ENCODE results near the gene CFAP126.
"Not testable (repeated sequence)": the region's sequence is repeated elsewhere in the genome, so short reads cannot be mapped to it uniquely, and the experiment has no call there.

The CFAP126 gene

GRCh38 chr1:161381707-161382106 lies 14.0 kb upstream of the CFAP126 start:
- no peak for DNase-seq

DNA sequence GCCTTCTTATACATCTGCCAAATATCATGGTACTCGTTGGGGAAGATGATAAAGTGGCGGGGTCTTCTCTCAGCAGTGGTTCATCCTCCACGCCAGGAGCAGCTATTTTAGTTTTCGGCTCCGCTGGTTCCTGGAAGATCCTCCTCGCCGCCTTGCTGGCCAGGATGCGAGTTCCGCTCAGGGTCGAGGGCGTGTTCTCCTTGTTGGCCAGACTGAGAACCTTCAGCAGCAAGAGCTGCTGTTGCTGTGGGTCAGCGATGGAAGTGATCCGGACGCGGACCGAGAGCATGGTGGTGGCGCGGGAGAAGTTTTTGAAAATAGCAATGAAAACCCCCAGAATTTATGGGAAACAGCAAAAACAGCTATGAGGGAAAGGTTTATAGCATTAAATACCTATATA lies 11.4 kb upstream of the CFAP126 start:
- no peak for DNase-seq

DNA sequence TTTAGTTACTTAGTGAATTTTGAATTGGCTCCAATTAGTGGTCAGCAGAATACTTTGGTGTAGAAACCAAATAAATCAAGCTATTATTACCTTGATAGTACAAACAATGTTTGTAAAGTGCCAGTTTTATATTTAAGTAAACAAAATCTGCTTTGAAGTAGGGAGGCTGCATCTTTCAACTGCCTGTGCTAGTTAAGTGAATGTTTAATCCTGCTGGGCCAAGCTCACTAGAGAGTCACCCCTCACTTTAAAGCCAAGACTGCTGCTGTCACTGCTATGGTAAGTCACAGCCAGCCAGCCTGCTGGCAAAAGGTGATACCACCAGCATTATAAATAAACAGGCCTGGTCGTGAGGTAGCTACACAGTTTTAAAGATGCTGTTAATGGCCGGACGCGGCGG lies 10.3 kb upstream of the CFAP126 start:
- no peak for DNase-seq

DNA sequence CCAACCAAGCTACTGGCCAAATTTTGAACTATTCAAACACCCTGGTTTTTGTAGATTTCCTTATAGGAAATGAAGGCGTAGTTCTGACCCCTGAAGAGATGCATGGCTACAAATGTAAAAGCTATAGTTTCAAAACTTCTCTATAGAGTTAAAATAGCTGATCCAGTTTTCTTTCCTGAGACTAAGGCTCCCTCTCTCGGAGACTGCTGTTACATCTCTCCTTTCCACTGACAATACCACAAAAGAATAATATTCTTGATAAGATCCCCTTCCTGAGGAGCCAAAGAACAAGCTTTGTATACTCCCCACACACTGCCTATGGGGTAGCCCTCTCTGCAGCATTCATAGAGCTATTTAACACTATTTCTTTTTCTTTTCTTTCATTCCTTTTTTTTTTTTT lies 6.7 kb upstream of the CFAP126 start:
- DNase-seq, result no peak

DNA sequence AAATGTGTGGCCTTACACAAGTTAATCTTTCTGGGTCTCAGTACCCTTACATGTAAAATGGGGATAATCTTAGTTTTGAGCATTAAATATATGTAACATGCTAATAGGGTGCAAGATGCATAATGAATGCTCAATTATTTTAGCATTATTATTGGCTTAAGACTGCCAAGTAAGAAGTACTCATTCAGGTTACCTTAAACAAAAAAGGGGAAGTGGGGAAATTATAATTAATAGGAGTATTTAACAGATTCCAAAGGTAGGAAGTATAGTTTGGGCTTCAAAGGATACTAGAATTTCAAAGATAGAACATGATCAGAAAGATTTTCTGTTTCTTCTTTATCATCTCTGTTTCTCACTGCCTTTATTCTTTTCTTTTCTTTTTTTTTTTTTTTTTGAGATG lies 5.8 kb upstream of the CFAP126 start:
- no peak for DNase-seq

DNA sequence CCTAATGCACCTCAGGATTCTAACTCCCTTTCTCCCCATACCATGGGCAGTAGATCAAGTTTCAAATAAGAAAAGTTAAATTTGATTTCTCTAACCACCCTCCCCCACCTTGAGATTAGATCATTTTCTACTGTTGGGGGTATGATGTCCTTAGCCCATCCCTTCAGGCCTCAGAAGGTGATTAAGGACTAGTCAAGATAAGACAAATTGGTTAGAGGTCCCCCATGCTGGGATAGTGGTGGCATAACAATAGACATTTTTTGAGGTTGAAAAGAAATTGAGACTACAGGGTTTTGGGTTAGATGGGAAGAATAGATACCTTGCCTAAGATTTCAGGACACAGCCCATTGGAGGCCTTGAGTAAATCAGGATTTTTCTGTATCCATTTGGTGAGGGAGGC lies 2.5 kb downstream of the CFAP126 start:
- DNase-seq, result no peak

GRCh38 chr1:161364332-161364731 lies 3.3 kb downstream of the CFAP126 start:
- DNase-seq, result no peak

DNA sequence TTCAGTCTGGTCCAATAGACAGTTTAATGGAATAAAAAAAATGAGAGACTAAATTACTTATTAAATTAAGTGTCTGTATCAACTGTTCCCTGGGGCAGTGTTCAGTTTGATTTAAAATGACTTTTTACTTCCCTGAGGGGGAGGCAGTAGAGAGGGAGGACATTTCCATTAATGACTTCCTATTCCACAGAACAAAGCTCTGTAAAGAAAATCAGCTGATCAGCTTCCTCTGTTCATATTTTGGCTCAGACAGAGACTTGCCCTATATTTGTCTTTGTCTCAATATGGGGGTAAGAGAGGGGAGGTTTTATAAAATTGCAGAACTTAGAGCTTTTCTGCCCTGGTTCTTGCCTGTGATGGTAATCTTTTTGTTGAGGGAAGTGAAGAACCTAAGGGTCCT lies 8.4 kb downstream of the CFAP126 start:
- no peak for DNase-seq

- DNase-seq, result no peak
Observed at GRCh38 chr1:161357073-161357472, 10.6 kb downstream of the CFAP126 start.

DNA sequence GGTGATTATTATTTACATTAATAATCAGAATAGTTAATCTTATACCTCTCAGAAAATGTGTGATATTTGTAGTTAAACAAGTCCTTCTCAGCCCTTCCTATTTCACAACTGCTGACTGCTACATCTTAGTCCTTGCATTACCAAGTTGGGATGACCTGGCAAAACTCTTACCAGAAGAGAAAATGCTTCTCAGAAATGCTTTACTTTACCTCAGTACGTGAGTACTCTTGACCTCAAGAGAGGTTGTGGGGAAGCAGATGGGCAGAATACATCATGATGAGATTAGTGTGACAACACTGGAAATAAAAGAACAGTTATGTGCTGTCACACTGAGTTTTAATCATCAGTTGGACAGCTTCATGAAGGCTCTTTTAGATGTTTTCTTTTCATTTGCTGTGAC lies 16.2 kb downstream of the CFAP126 start:
- DNase-seq, result no peak

GRCh38 chr1:161350671-161351070 lies 17.0 kb downstream of the CFAP126 start:
- no peak for DNase-seq

DNA sequence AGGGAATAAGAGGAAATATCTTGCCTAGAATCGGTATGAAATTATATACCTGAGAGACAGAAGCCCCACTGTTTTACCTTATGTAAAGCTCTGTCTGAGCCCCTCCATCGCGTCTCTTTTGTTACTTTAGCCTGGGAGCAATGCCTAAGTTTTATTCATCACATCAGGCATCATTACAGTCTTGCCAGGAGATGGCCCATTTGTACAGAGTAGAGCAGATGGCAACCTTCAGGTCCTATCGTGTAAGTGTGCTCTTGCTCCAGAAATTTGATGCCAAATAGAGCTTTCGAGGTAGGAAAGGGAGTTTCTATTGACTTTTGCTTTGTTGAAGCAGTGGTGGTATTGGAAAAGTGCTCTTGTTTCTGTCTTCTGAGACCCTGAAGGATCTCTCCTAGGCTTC lies 24.9 kb downstream of the CFAP126 start:
- no peak for DNase-seq

DNA sequence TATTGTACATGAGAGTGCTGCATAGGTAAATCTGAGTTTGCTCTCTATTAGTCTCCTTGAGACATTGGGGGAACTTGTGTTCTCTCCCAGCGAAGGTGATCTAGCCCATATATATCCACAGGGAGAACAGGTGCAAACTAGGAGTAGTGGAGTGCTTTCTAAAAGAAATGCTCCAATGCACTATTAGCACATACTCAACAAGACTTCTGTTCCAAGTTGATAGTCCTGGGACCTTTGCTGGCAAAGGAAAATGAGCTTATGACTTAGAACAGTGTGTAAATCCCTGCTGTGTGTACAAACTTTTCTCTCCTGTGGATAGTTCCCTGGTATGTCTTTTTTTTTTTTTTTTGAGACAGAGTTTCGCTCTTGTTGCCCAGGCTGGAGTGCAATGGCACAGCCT lies 25.5 kb downstream of the CFAP126 start:
- DNase-seq, result no peak

DNA sequence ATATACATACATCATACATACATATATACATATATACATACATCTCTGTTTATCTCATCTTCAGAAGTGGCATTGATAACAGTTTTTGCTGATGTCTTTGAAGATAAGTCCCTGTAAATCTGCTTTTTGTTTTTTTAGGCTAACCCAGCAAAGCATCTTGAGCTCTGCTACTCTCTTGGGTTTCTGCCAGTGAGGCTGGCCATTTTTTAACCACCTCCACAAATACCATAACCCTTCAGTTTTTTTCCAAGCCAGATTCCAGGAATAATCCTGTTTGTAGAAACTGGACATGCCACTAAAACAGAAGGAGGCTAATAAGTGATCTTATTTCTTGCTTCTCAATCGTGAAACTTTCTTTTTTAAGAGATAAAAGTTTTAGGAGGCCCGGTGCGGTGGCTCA lies 31.9 kb downstream of the CFAP126 start:
- no peak for DNase-seq

DNA sequence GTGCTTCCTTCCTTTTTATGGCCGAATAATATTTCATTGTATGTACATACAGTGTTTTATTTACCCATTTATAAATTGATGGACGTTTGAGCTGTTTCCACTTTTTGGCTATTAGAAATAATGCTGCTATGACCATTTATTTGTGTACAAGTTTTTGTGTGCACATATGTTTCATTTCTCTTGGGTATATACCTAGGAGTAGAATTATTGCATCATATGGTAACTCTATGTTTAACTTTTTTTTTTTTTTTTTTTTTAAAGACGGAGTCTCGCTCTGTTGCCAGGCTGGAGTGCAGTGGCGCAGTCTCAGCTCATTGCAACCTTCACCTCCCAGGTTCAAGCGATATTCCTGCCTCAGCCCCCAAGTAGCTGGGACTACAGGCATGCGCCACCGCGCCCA lies 34.5 kb downstream of the CFAP126 start:
- DNase-seq, result no peak

GRCh38 chr1:161330346-161330745 lies 37.3 kb downstream of the CFAP126 start:
- DNase-seq, result no peak

GRCh38 chr1:161324020-161324419 lies 43.7 kb downstream of the CFAP126 start:
- no peak for DNase-seq

DNA sequence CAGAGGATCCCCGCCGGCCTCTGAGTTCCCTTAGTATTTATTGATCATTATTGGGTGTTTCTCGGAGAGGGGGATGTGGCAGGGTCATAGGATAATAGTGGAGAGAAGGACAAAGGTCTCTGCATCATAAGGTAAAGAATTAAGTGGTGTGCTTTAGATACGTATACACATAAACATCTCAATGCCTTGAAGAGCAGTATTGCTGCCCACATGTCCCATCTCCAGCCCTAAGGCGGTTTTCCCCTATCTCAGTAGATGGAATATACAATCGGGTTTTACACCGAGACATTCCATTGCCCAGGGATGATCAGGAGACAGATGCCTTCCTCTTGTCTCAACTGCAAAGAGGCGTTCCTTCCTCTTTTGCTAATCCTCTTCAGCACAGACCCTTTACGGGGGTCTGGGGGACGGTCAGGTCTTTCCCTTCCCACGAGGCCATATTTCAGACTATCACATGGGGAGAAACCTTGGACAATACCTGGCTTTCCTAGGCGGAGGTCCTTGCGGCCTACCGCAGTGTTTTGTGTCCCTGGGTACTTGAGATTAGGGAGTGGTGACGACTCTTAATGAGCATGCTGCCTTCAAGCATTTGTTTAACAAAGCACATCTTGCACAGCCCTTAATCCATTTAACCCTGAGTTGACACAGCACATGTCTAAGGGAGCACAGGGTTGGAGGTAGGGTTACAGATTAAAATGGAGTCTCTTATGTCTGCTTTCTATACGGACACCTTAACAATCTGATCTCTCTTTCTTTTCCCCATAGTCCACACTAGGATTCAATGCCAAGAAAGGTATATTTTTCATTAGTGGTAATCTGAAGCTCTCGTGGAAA lies 51.6 kb downstream of the CFAP126 start:
- not testable (repeated sequence) for DNase-seq
